HCT116 (cell line): ENCODE measurements around the gene SERPINH1. TPM values are rescaled to one million over a fixed set of nuclear protein-coding genes. Genes with fewer than 3 reads are reported as not detected.

ENCODE experiments used
- ATAC-seq: fragments of 200-7000 bp; cut with Tn5 transposase; 2 replicates; pipeline ENCODE4 v1.9.1; 2020; ENCODE audit warnings: mild to moderate bottlenecking, moderate library complexity
- BruUV-seq: library from RNA; stranded (reverse); fragments of 400-500 nt; replicated peaks from 2 replicates; lab custom pipeline; 2021; lab: Mats Ljungman, UMichigan
- CTCF ChIA-PET: fragments of 300-600 bp; sonication (Branson Sonifier 250); formaldehyde crosslinking; loops from one replicate; lab custom pipeline; 2021; ENCODE audit warnings: antibody characterized with exemption; lab: Charles Lee
- POLR2A ChIA-PET: fragments of 300-600, 350-600 bp; sonication (Branson Sonifier 250); formaldehyde crosslinking; loops from one replicate; lab custom pipeline; 2021; ENCODE audit warnings: antibody characterized with exemption; lab: Charles Lee
- RAD21 ChIA-PET, 2 experiments: fragments of 300-600 bp; sonication (Branson Sonifier 250); formaldehyde crosslinking; loops; one replicate each; lab custom pipeline; 2023; ENCODE audit warnings: low total read pairs in 2 of 2; ENCODE audit not compliant: uncharacterized antibody in 2 of 2, unreplicated experiment in 2 of 2, low non-redundant PET in 1 of 2; lab: Charles Lee
- DNase-seq: peaks from one replicate; pipeline ENCODE4 v3.0.0-alpha.2; 2010; ENCODE audit warnings: low read depth, low spot score
- H2AFZ ChIP-seq: fragments of 200-600 bp; shearing (Covaris generic), sonication (generic); 2 replicates; pipeline ENCODE4 v1.6.1; 2017; ENCODE audit warnings: low read depth, mixed run types, mixed read lengths, antibody characterized with exemption, low read length; ENCODE audit not compliant: poor library complexity, severe bottlenecking
- H3K27ac ChIP-seq: 2 replicates; pipeline ENCODE4 v1.5.1; 2012; ENCODE audit warnings: low read depth, low read length
- H3K27me3 ChIP-seq: fragments of 200-600 bp; sonication (generic); 2 replicates; pipeline ENCODE4 v1.6.1; 2016; ENCODE audit warnings: mixed run types, low read length, mixed read lengths; ENCODE audit not compliant: insufficient read depth
- H3K36me3 ChIP-seq, 2 experiments: fragments of 200-500 bp in 1 of 2; fragments of 200-600 bp in 1 of 2; sonication (Bioruptor generic) in 1 of 2; sonication (generic) in 1 of 2; 2 replicates each; pipeline versions ENCODE4 v1.5.1 to v1.6.1; 2014 to 2016; ENCODE audit warnings: low read length in 2 of 2, inconsistent platforms in 1 of 2, mixed read lengths in 1 of 2, mixed run types in 1 of 2; ENCODE audit not compliant: insufficient read depth in 2 of 2, control insufficient read depth in 1 of 2
- H3K4me1 ChIP-seq, 2 experiments: fragments of 200-600 bp in 1 of 2; sonication (generic) in 1 of 2; 2 replicates each; pipeline versions ENCODE4 v1.5.1 to v1.6.1; 2012 to 2017; ENCODE audit warnings: low read length in 2 of 2, inconsistent platforms in 1 of 2, mild to moderate bottlenecking in 1 of 2, mixed read lengths in 1 of 2, mixed run types in 1 of 2, moderate library complexity in 1 of 2; ENCODE audit not compliant: insufficient read depth in 2 of 2, control insufficient read depth in 1 of 2
- H3K4me2 ChIP-seq: fragments of 200-600 bp; sonication (generic); 2 replicates; pipeline ENCODE4 v1.6.1; 2017; ENCODE audit warnings: mixed run types, low read length, mixed read lengths
- H3K4me3 ChIP-seq, 2 experiments: fragments of 200-600 bp in 1 of 2; sonication (generic) in 1 of 2; replicated peaks in 1 of 2; 2 replicates each; pipeline ENCODE4 v1.5.1; 2011 to 2016; ENCODE audit warnings: low read length in 2 of 2, control low read depth in 1 of 2, low read depth in 1 of 2, mild to moderate bottlenecking in 1 of 2, mixed read lengths in 1 of 2, mixed run types in 1 of 2
- H3K79me2 ChIP-seq: fragments of 200-600 bp; sonication (generic); 2 replicates; pipeline ENCODE4 v1.6.1; 2017; ENCODE audit warnings: mild to moderate bottlenecking, mixed run types, low read length, moderate library complexity, mixed read lengths; ENCODE audit not compliant: insufficient read depth
- H3K9ac ChIP-seq: fragments of 200-600 bp; sonication (generic); 2 replicates; pipeline ENCODE4 v1.6.1; 2016; ENCODE audit warnings: low read length, mixed read lengths
- H3K9me2 ChIP-seq: fragments of 200-600 bp; sonication (generic), shearing (Covaris generic); 2 replicates; pipeline ENCODE4 v1.6.1; 2017; ENCODE audit warnings: mixed run types, mild to moderate bottlenecking, moderate library complexity; ENCODE audit not compliant: insufficient read depth
- H3K9me3 ChIP-seq, 2 experiments: fragments of 200-500 bp in 1 of 2; fragments of 200-600 bp in 1 of 2; sonication (Bioruptor generic) in 1 of 2; sonication (generic) in 1 of 2; 2 replicates each; pipeline ENCODE4 v1.6.1; 2014 to 2017; ENCODE audit warnings: low read length in 2 of 2, mixed read lengths in 2 of 2, inconsistent platforms in 1 of 2, low read depth in 1 of 2, mild to moderate bottlenecking in 1 of 2, mixed run types in 1 of 2, moderate library complexity in 1 of 2; ENCODE audit not compliant: control insufficient read depth in 1 of 2, insufficient read depth in 1 of 2
- H4K20me1 ChIP-seq: fragments of 200-600 bp; sonication (generic), shearing (Covaris generic); 2 replicates; pipeline ENCODE4 v1.6.1; 2017; ENCODE audit warnings: mixed run types, mild to moderate bottlenecking, moderate library complexity; ENCODE audit not compliant: insufficient read depth
- CEBPB ChIP-seq: IDR thresholded peaks from 2 replicates; pipeline ENCODE4 v1.6.1; 2012; ENCODE audit warnings: low read depth
- EGR1 ChIP-seq: IDR thresholded peaks from 2 replicates; pipeline ENCODE4 v1.6.1; 2012; ENCODE audit warnings: low read depth
- EZH2 ChIP-seq: fragments of 200-600 bp; sonication (generic); IDR thresholded peaks from 2 replicates; pipeline ENCODE4 v1.6.1; 2017; ENCODE audit warnings: antibody characterized with exemption, mixed run types
- FOSL1 ChIP-seq: IDR thresholded peaks from 2 replicates; pipeline ENCODE4 v1.6.1; 2012; ENCODE audit warnings: low read depth
- JUND ChIP-seq: IDR thresholded peaks from 2 replicates; pipeline ENCODE4 v1.6.1; 2012
- POLR2AphosphoS5 ChIP-seq: IDR thresholded peaks from 2 replicates; pipeline ENCODE4 v1.6.1; 2011; ENCODE audit warnings: mild to moderate bottlenecking, low read depth, low read length, moderate library complexity
- RAD21 ChIP-seq: IDR thresholded peaks from 2 replicates; pipeline ENCODE4 v1.6.1; 2012; ENCODE audit warnings: low read depth, mild to moderate bottlenecking
- REST ChIP-seq: IDR thresholded peaks from 2 replicates; pipeline ENCODE4 v1.6.1; 2012; ENCODE audit warnings: low read depth
- SIN3A ChIP-seq: IDR thresholded peaks from 2 replicates; pipeline ENCODE4 v1.6.1; 2012; ENCODE audit warnings: low read depth
- SP1 ChIP-seq: IDR thresholded peaks from 2 replicates; pipeline ENCODE4 v1.6.1; 2012; ENCODE audit warnings: low read depth
- SRF ChIP-seq: IDR thresholded peaks from 2 replicates; pipeline ENCODE4 v1.6.1; 2012; ENCODE audit warnings: low read depth
- ZFX ChIP-seq: fragments of 450-650 bp; IDR thresholded peaks from 2 replicates; pipeline ENCODE4 v1.6.1; 2017
- ZNF274 ChIP-seq: fragments of 200-500 bp; sonication (Bioruptor generic); IDR thresholded peaks from 2 replicates; pipeline ENCODE4 v1.6.1; 2014; ENCODE audit warnings: mild to moderate bottlenecking, low read depth, low read length, inconsistent platforms
- intact Hi-C: fragments of 100-400 bp; cut with micrococcal nuclease; formaldehyde crosslinking; loops from 2 replicates; pipeline ENCODE4 v1.10.0; 2022
- total RNA-seq: library from RNA; stranded (reverse); gene quantifications from one replicate; pipeline ENCODE4 v1.2.1, GENCODE V29; 2021; ENCODE audit not compliant: unreplicated experiment
- TF ChIP-seq, protein P1 (sequence below), 3 experiments: fragments of 200-600 bp in 1 of 3; sonication (generic) in 1 of 3; IDR thresholded peaks in 2 of 3; conservative IDR thresholded peaks in 1 of 3; 2 replicates each; pipeline ENCODE4 v1.5.1; 2012 to 2017; ENCODE audit warnings: low read depth in 2 of 3, low read length in 2 of 3, antibody characterized with exemption in 1 of 3, borderline replicate concordance in 1 of 3, control low read depth in 1 of 3, mild to moderate bottlenecking in 1 of 3, mixed read lengths in 1 of 3, mixed run types in 1 of 3, moderate library complexity in 1 of 3; ENCODE audit not compliant: insufficient read depth in 1 of 3
- TF ChIP-seq, protein P2 (sequence below): IDR thresholded peaks from 2 replicates; pipeline ENCODE4 v1.6.1; 2011; ENCODE audit warnings: mild to moderate bottlenecking, low read length, moderate library complexity; ENCODE audit not compliant: insufficient replicate concordance; ENCODE audit errors: extremely low read depth
- TF ChIP-seq, protein P3 (sequence below): IDR thresholded peaks from 2 replicates; pipeline ENCODE4 v1.6.1; 2012

The SERPINH1 gene
- total RNA-seq, 1 experiment from 2014 or later, result 84.9 TPM

DNA sequence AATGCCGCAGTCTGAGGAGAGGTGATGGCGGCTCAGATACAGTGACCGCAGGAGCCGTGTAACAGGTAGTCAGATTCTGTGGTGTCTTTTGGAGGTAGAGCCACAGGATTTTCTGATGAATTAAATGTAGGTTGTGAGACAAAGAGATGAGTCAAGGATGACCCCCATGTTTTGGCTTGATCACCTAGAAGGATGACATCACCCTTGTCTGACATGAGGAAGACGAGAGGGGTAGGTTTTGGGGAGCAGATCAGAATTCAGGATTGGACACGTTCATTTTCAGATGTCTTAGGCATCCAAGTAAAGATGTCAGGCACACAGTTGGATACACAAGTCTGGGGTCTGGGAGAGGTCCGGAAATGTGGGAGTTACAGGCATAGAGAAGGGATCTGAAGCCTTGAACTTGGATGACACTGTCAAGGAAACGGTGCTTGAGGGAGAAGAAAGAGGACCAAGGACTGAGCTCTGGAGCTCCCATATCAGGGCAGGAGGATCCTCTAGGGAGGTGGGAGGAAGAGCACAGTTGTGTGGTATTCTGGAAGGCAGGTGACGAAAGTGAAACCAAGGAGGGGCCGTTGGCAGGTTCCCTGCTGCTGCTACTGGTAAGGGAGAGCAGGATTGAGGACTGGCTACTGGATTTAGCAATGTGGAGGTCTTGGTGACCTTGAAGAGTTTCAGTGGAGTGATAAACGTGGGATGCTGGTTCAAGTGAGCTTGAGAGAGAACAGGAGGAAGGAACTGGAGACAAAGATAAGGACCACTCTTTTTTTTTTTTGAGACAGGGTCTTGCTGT lies 23.7 kb upstream of the SERPINH1 start:
- no peak for DNase-seq
- no peaks in the 10 kb centered on the region for H3K79me2 ChIP-seq
- no peak for TF ChIP-seq REST
- no peak for TF ChIP-seq RAD21
- TF ChIP-seq ZNF274, result no peak
- TF ChIP-seq, protein P1, sequence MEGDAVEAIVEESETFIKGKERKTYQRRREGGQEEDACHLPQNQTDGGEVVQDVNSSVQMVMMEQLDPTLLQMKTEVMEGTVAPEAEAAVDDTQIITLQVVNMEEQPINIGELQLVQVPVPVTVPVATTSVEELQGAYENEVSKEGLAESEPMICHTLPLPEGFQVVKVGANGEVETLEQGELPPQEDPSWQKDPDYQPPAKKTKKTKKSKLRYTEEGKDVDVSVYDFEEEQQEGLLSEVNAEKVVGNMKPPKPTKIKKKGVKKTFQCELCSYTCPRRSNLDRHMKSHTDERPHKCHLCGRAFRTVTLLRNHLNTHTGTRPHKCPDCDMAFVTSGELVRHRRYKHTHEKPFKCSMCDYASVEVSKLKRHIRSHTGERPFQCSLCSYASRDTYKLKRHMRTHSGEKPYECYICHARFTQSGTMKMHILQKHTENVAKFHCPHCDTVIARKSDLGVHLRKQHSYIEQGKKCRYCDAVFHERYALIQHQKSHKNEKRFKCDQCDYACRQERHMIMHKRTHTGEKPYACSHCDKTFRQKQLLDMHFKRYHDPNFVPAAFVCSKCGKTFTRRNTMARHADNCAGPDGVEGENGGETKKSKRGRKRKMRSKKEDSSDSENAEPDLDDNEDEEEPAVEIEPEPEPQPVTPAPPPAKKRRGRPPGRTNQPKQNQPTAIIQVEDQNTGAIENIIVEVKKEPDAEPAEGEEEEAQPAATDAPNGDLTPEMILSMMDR (IDR thresholded peaks at IDR 0.05 in 2 of 3, conservative IDR thresholded peaks at IDR 0.05 in 1 of 3; ENCODE audit: borderline replicate concordance in 1 of 3, insufficient read depth in 1 of 3, low read depth in 2 of 3, low read length in 2 of 3), result no peak
- no peak for TF ChIP-seq CEBPB
- no peak for TF ChIP-seq EGR1
- TF ChIP-seq JUND, result no peak
- TF ChIP-seq, protein P2, sequence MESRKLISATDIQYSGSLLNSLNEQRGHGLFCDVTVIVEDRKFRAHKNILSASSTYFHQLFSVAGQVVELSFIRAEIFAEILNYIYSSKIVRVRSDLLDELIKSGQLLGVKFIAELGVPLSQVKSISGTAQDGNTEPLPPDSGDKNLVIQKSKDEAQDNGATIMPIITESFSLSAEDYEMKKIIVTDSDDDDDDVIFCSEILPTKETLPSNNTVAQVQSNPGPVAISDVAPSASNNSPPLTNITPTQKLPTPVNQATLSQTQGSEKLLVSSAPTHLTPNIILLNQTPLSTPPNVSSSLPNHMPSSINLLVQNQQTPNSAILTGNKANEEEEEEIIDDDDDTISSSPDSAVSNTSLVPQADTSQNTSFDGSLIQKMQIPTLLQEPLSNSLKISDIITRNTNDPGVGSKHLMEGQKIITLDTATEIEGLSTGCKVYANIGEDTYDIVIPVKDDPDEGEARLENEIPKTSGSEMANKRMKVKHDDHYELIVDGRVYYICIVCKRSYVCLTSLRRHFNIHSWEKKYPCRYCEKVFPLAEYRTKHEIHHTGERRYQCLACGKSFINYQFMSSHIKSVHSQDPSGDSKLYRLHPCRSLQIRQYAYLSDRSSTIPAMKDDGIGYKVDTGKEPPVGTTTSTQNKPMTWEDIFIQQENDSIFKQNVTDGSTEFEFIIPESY, result no peak
- no peak for TF ChIP-seq SP1
- TF ChIP-seq SRF, result no peak
- no peak for TF ChIP-seq EZH2
- TF ChIP-seq, protein P3, sequence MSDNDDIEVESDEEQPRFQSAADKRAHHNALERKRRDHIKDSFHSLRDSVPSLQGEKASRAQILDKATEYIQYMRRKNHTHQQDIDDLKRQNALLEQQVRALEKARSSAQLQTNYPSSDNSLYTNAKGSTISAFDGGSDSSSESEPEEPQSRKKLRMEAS, result no peak
- TF ChIP-seq FOSL1, result no peak
- no peak for TF ChIP-seq POLR2AphosphoS5
- TF ChIP-seq SIN3A, result no peak
- TF ChIP-seq ZFX, result no peak
- peak overlapping the region in 1 of 2 experiments; percentile 51; a peak in 1 of 4 replicates for H3K4me3 ChIP-seq
- ChIA-PET RAD21 (no interaction called here), POLR2A (no interaction called here), CTCF (no interaction called here)
- BruUV-seq, result no TSS peak
- H3K9me2 ChIP-seq, result no peaks in the 10 kb centered on the region
- H3K27me3 ChIP-seq, result no peaks in the 10 kb centered on the region
- H3K4me2 ChIP-seq, result peak overlapping the region; percentile 82
- no peak overlapping the region for H3K27ac ChIP-seq
- H4K20me1 ChIP-seq, result no peaks in the 10 kb centered on the region
- no peaks in the 10 kb centered on the region for H3K36me3 ChIP-seq
- H2AFZ ChIP-seq, result no peak overlapping the region
- no peak overlapping the region for H3K9ac ChIP-seq
- H3K4me1 ChIP-seq, result peaks cover 34 to 64% of the 10 kb centered on the region in 2 experiments
- no peak for ATAC-seq
- intact Hi-C loops, result no loop called here
- H3K9me3 ChIP-seq, result no peaks in the 10 kb centered on the region
